HepG2 (cell line): ENCODE data around the gene C19orf85. TPM values are rescaled to one million over a fixed set of nuclear protein-coding genes. Genes with fewer than 3 reads are reported as not detected.

ENCODE experiments used
- GABPB1 ChIP-seq: IDR thresholded peaks from 2 replicates; pipeline ENCODE4 v1.6.1; 2016; ENCODE audit warnings: mild to moderate bottlenecking, missing genetic modification reagents, moderate library complexity, missing compliant biosample characterization
- HMGA1 ChIP-seq: sonication (generic); formaldehyde crosslinking; conservative IDR thresholded peaks from 2 replicates; pipeline ENCODE4 v1.4.0; 2020; ENCODE audit warnings: missing genetic modification reagents
- HOXA5 ChIP-seq: sonication (generic); formaldehyde crosslinking; IDR thresholded peaks from 2 replicates; pipeline ENCODE4 v1.4.0; 2020; ENCODE audit warnings: missing genetic modification reagents
- KDM4B ChIP-seq: sonication (generic); formaldehyde crosslinking; IDR thresholded peaks from 2 replicates; pipeline ENCODE4 v1.4.0; 2020; ENCODE audit warnings: missing genetic modification reagents
- REXO4 ChIP-seq: sonication (generic); formaldehyde crosslinking; IDR thresholded peaks from 2 replicates; pipeline ENCODE4 v1.8.0; 2022; ENCODE audit warnings: missing genetic modification reagents, mild to moderate bottlenecking, borderline replicate concordance
- ZC3H4 ChIP-seq: sonication (generic); formaldehyde crosslinking; IDR thresholded peaks from 2 replicates; pipeline ENCODE4 v1.4.0; 2020; ENCODE audit warnings: missing genetic modification reagents, borderline replicate concordance
- ZNF253 ChIP-seq: sonication (generic); formaldehyde crosslinking; IDR thresholded peaks from 2 replicates; pipeline ENCODE4 v1.8.0; 2022; ENCODE audit warnings: mild to moderate bottlenecking, missing genetic modification reagents, borderline replicate concordance
- ZNF510 ChIP-seq: sonication (generic); formaldehyde crosslinking; IDR thresholded peaks from 2 replicates; pipeline ENCODE4 v1.4.0; 2020; ENCODE audit warnings: low read depth, mild to moderate bottlenecking, missing genetic modification reagents
- ZNF790 ChIP-seq: sonication (generic); formaldehyde crosslinking; IDR thresholded peaks from 2 replicates; pipeline ENCODE4 v1.8.0; 2022; ENCODE audit warnings: missing genetic modification reagents, mild to moderate bottlenecking, borderline replicate concordance
- ZSCAN12 ChIP-seq: sonication (generic); formaldehyde crosslinking; IDR thresholded peaks from 2 replicates; pipeline ENCODE4 v1.9.0; 2021; ENCODE audit warnings: mild to moderate bottlenecking, missing genetic modification reagents
- polyA plus RNA-seq, 8 experiments: library from polyadenylated mRNA; depleted of rRNA in 3 of 8; stranded (reverse) in 7 of 8; unstranded in 1 of 8; fragments of >200 nt; fragmentation: Illumina TruSeq in 4 of 8; extraction: Trizol in 4 of 8; gene quantifications; 2 replicates each; pipeline versions ENCODE4 v1.2.1 to v1.2.3, GENCODE V29; 2011 to 2016; ENCODE audit warnings: low read depth in 4 of 8, missing spikeins in 1 of 8, mixed read lengths in 1 of 8; ENCODE audit not compliant: insufficient read depth in 1 of 8
- total RNA-seq, 5 experiments: library from RNA; depleted of rRNA; stranded (reverse); fragments of >200 nt; fragmentation: Illumina TruSeq; extraction: Trizol; gene quantifications; 2 replicates each; pipeline ENCODE4 v1.2.3, GENCODE V29; 2016; ENCODE audit warnings: low read depth in 1 of 5
- TF ChIP-seq, protein P1 (sequence below): sonication (generic); formaldehyde crosslinking; IDR thresholded peaks from 2 replicates; pipeline ENCODE4 v1.4.0; 2020; ENCODE audit warnings: mild to moderate bottlenecking, missing genetic modification reagents
- TF ChIP-seq, protein P2 (sequence below), 2 experiments: fragments of 450-650 bp in 1 of 2; sonication (generic) in 1 of 2; formaldehyde crosslinking; IDR thresholded peaks; 2 replicates each; pipeline versions ENCODE4 v1.5.0 to v1.8.0; 2020 to 2022; ENCODE audit warnings: mild to moderate bottlenecking in 1 of 2, missing genetic modification reagents in 1 of 2
- TF ChIP-seq, protein P3 (sequence below): sonication (generic); formaldehyde crosslinking; IDR thresholded peaks from 2 replicates; pipeline ENCODE4 v1.5.1; 2020; ENCODE audit warnings: missing genetic modification reagents, mild to moderate bottlenecking, borderline replicate concordance
- TF ChIP-seq, protein P4 (sequence below): IDR thresholded peaks from 2 replicates; pipeline ENCODE4 v1.6.1; 2018; ENCODE audit warnings: missing genetic modification reagents, mild to moderate bottlenecking, missing compliant biosample characterization

The C19orf85 gene
- total and polyA plus RNA-seq, 2 of the 13 experiments (the other 11 are each of a cell fraction or from before 2014, with no cell fraction given), result not detected

DNA sequence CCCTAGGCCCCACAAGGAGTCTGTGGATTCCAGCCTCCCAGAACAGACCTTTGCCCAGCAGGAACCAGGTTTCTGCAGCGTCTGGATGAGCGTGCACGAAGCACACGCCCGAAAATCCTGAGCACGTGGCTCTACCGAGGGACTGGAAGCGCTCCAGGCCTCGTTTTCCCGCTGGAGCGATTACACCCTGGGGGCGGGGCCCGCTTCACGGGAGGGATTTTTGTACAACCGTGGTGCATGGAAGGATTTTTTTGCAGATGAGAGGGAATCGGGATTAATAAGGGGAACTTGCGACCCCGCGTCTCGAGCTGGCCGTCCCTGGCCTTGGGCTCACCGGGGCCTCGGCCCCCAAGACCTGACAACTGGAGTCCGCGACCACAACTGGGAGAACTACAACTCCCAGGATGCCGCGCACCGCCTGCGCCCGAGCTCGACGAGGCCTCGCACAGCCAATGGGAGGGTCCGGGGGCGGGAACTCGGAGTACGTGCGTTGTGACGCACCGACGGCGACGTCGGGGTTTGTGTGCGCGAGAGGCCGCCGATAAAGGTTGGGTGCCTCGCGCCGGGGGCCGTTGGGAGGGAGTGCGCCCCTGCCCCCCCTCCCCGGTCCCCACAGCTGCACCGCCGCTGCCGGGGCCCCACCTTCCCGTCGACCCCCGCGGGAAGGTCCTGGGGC, 11.7 kb upstream of the C19orf85 start, which contains the start of gene ZNF628 (continued):
- TF ChIP-seq, protein P1, sequence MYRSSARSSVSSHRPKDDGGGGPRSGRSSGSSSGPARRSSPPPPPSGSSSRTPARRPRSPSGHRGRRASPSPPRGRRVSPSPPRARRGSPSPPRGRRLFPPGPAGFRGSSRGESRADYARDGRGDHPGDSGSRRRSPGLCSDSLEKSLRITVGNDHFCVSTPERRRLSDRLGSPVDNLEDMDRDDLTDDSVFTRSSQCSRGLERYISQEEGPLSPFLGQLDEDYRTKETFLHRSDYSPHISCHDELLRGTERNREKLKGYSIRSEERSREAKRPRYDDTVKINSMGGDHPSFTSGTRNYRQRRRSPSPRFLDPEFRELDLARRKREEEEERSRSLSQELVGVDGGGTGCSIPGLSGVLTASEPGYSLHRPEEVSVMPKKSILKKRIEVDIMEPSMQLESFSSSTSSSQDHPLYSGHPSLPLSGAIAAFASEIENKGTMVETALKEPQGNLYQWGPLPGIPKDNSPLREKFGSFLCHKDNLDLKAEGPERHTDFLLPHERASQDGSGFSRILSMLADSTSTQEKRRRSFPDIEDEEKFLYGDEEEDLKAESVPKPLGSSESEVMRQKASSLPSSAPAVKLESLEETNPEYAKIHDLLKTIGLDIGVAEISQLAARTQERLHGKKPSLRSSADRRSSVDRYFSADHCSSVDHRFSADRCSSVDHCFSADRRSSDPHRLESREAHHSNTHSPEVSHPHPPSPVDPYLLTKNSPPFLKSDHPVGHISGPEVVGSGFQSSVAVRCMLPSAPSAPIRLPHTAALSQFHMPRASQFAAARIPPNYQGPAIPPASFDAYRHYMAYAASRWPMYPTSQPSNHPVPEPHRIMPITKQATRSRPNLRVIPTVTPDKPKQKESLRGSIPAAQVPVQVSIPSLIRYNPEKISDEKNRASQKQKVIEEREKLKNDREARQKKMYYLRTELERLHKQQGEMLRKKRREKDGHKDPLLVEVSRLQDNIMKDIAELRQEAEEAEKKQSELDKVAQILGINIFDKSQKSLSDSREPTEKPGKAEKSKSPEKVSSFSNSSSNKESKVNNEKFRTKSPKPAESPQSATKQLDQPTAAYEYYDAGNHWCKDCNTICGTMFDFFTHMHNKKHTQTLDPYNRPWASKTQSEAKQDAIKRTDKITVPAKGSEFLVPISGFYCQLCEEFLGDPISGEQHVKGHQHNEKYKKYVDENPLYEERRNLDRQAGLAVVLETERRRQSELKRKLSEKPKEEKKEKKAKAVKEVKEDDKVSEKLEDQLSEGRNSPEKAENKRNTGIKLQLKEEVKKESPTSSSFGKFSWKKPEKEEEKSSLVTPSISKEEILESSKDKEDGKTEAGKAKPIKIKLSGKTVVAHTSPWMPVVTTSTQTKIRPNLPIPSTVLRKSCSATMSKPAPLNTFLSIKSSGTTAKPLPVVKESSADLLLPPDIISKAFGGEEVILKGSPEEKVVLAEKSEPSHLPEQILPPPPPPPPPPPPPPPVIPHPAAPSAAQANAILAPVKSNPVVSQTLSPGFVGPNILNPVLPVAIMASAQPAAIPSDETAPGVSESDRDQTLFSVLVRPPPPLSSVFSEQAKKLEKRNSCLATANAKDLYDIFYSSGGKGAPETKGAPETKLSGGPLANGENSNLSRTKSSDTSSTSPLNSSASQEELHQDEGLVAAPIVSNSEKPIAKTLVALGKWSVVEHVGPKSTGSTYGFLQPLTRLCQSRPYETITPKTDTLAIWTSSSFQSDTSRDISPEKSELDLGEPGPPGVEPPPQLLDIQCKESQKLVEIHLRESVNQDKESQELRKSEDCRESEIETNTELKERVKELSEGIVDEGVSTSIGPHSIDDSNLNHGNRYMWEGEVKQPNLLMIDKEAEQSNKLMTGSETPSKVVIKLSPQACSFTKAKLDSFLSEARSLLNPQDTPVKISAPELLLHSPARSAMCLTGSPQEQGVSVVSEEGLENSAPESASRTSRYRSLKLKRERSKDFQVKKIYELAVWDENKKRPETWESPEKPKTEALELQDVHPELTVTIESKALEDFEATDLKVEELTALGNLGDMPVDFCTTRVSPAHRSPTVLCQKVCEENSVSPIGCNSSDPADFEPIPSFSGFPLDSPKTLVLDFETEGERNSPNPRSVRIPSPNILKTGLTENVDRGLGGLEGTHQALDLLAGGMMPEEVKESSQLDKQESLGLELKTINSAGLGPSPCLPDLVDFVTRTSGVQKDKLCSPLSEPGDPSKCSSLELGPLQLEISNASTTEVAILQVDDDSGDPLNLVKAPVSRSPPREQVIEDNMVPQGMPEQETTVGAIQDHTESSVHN (CRISPR knock-in tag), result peak; percentile 89; the same call in 1 of the 2 replicates
- TF ChIP-seq ZNF790 (CRISPR knock-in tag) (no peak), KDM4B (CRISPR knock-in tag) (no peak), HOXA5 (CRISPR knock-in tag) (peak; percentile 82; the same call in 1 of the 2 replicates), ZNF510 (peak; percentile 92; the same call in 1 of the 2 replicates), ZNF253 (CRISPR knock-in tag) (0 out of 2 replicates have a peak, but pooled peaks have one; percentile 73), ZC3H4 (CRISPR knock-in tag) (peak; percentile 32; the same call in 1 of the 2 replicates), ZSCAN12 (CRISPR knock-in tag) (peak; percentile 86; the same call in 1 of the 2 replicates), REXO4 (no peak), HMGA1 (CRISPR knock-in tag) (no peak), GABPB1 (CRISPR knock-in tag) (peak; percentile 95)
- TF ChIP-seq, protein P2, sequence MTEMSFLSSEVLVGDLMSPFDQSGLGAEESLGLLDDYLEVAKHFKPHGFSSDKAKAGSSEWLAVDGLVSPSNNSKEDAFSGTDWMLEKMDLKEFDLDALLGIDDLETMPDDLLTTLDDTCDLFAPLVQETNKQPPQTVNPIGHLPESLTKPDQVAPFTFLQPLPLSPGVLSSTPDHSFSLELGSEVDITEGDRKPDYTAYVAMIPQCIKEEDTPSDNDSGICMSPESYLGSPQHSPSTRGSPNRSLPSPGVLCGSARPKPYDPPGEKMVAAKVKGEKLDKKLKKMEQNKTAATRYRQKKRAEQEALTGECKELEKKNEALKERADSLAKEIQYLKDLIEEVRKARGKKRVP (CRISPR knock-in tag; IDR thresholded peaks at IDR 0.05), result 0 out of 4 replicates have a peak, but pooled peaks of 1 of the 2 experiments have one; percentile 34
- TF ChIP-seq, protein P3, sequence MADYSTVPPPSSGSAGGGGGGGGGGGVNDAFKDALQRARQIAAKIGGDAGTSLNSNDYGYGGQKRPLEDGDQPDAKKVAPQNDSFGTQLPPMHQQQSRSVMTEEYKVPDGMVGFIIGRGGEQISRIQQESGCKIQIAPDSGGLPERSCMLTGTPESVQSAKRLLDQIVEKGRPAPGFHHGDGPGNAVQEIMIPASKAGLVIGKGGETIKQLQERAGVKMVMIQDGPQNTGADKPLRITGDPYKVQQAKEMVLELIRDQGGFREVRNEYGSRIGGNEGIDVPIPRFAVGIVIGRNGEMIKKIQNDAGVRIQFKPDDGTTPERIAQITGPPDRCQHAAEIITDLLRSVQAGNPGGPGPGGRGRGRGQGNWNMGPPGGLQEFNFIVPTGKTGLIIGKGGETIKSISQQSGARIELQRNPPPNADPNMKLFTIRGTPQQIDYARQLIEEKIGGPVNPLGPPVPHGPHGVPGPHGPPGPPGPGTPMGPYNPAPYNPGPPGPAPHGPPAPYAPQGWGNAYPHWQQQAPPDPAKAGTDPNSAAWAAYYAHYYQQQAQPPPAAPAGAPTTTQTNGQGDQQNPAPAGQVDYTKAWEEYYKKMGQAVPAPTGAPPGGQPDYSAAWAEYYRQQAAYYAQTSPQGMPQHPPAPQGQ (CRISPR knock-in tag), result no peak
- TF ChIP-seq, protein P4, sequence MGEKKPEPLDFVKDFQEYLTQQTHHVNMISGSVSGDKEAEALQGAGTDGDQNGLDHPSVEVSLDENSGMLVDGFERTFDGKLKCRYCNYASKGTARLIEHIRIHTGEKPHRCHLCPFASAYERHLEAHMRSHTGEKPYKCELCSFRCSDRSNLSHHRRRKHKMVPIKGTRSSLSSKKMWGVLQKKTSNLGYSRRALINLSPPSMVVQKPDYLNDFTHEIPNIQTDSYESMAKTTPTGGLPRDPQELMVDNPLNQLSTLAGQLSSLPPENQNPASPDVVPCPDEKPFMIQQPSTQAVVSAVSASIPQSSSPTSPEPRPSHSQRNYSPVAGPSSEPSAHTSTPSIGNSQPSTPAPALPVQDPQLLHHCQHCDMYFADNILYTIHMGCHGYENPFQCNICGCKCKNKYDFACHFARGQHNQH, result peak; percentile 69; the same call in 1 of the 2 replicates
